Osteoblast (primary cell): ENCODE measurements around the gene PCDHA11. TPM values are rescaled to one million over a fixed set of nuclear protein-coding genes. Genes with fewer than 3 reads are reported as not detected.
"Not testable (repeated sequence)": the region's sequence is repeated elsewhere in the genome, so short reads cannot be mapped to it uniquely, and the experiment has no call there.

Source experiments
- DNase-seq: peaks from one replicate; pipeline ENCODE4 v3.0.0; 2011; ENCODE audit warnings: low spot score, mixed read lengths; ENCODE audit not compliant: insufficient read length; ENCODE audit errors: missing footprints
- H2AFZ ChIP-seq: 2 replicates; pipeline ENCODE4 v1.6.0; 2011; ENCODE audit warnings: mild to moderate bottlenecking, low read length
- H3K27ac ChIP-seq: 2 replicates; pipeline ENCODE4 v1.5.1; 2011; ENCODE audit warnings: mild to moderate bottlenecking, low read depth, low read length, moderate library complexity
- H3K27me3 ChIP-seq: 2 replicates; pipeline ENCODE4 v1.6.0; 2012; ENCODE audit warnings: mild to moderate bottlenecking, control low read depth, inconsistent platforms, low read length, moderate library complexity; ENCODE audit not compliant: insufficient read depth
- H3K36me3 ChIP-seq: 2 replicates; pipeline ENCODE4 v1.5.1; 2011; ENCODE audit warnings: mild to moderate bottlenecking, low read length, control low read depth, moderate library complexity; ENCODE audit not compliant: insufficient read depth
- H3K4me1 ChIP-seq: 2 replicates; pipeline ENCODE4 v1.5.1; 2011; ENCODE audit warnings: mild to moderate bottlenecking, low read length, control low read depth, moderate library complexity; ENCODE audit not compliant: insufficient read depth
- H3K4me2 ChIP-seq: 2 replicates; pipeline ENCODE4 v1.6.0; 2011; ENCODE audit warnings: mild to moderate bottlenecking, low read length; ENCODE audit not compliant: insufficient read depth
- H3K4me3 ChIP-seq: fragments of 200-600 bp; sonication (generic); 3 replicates; pipeline ENCODE4 v1.5.1; 2012; ENCODE audit warnings: mild to moderate bottlenecking, low read length, inconsistent platforms; ENCODE audit not compliant: insufficient read depth
- H3K79me2 ChIP-seq: 2 replicates; pipeline ENCODE4 v1.6.0; 2012; ENCODE audit warnings: mild to moderate bottlenecking, low read length, control low read depth, inconsistent platforms; ENCODE audit not compliant: insufficient read depth
- H3K9me3 ChIP-seq: 2 replicates; pipeline ENCODE4 v1.5.1; 2011; ENCODE audit warnings: low read depth, low read length, control low read depth
- H4K20me1 ChIP-seq: 2 replicates; pipeline ENCODE4 v1.6.0; 2012; ENCODE audit warnings: mild to moderate bottlenecking, low read length, control low read depth; ENCODE audit not compliant: insufficient read depth
- total RNA-seq: library from RNA; depleted of rRNA; stranded (reverse); fragments of >200 nt; gene quantifications from 2 replicates; pipeline ENCODE4 v1.2.3, GENCODE V29; 2012
- TF ChIP-seq, protein P1 (sequence below): IDR thresholded peaks from 2 replicates; pipeline ENCODE4 v1.5.1; 2011; ENCODE audit warnings: mild to moderate bottlenecking, low read depth, low read length, moderate library complexity; ENCODE audit errors: extremely low read depth

Gene PCDHA11
- total RNA-seq, 1 donor = 0.36 TPM

- Histone ChIP-seq H3K4me1 (no peaks in the 10 kb centered on the region), H3K9me3 (no peaks in the 10 kb centered on the region), H3K27me3 (no peaks in the 10 kb centered on the region), H3K79me2 (no peaks in the 10 kb centered on the region), H4K20me1 (no peaks in the 10 kb centered on the region), H2AFZ (no peak overlapping the region), H3K4me3 (no peak overlapping the region), H3K36me3 (no peaks in the 10 kb centered on the region), H3K4me2 (no peak overlapping the region), H3K27ac (no peak overlapping the region)
- no peak for DNase-seq
- TF ChIP-seq, protein P1, sequence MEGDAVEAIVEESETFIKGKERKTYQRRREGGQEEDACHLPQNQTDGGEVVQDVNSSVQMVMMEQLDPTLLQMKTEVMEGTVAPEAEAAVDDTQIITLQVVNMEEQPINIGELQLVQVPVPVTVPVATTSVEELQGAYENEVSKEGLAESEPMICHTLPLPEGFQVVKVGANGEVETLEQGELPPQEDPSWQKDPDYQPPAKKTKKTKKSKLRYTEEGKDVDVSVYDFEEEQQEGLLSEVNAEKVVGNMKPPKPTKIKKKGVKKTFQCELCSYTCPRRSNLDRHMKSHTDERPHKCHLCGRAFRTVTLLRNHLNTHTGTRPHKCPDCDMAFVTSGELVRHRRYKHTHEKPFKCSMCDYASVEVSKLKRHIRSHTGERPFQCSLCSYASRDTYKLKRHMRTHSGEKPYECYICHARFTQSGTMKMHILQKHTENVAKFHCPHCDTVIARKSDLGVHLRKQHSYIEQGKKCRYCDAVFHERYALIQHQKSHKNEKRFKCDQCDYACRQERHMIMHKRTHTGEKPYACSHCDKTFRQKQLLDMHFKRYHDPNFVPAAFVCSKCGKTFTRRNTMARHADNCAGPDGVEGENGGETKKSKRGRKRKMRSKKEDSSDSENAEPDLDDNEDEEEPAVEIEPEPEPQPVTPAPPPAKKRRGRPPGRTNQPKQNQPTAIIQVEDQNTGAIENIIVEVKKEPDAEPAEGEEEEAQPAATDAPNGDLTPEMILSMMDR = no peak
These were observed 25.7 kb upstream of the PCDHA11 start for GRCh38 chr5:140842798-140843733.

DNA sequence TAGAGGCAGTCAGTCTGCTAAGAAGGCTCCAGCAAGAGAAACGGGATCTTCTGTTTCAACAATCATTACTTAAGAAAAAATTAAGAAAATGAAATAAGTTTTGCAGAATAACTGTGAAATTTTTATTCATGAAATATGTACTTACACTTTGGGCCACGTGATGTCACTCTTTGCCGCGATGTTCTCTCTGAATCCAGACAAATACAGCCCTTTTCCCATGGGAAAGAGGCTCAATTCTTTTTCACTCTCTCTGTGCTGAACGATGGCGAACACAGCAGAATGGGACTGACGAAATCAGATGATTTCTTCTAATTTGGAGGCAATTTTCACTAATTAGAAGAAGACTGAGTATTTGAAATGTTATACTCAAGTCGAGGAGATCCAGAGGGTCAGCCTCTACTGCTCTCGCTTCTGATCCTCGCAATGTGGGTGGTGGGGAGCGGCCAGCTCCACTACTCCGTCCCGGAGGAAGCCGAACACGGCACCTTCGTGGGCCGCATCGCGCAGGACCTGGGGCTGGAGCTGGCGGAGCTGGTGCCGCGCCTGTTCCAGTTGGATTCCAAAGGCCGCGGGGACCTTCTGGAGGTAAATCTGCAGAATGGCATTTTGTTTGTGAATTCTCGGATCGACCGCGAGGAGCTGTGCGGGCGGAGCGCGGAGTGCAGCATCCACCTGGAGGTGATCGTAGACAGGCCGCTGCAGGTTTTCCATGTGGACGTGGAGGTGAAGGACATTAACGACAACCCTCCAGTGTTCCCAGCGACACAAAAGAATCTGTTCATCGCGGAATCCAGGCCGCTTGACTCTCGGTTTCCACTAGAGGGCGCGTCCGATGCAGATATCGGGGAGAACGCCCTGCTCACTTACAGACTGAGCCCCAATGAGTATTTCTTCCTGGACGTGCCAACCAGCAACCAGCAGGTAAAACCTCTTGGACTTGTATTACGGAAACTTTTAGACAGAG is 20.3 kb upstream of the PCDHA11 start, which contains the start of gene PCDHA9:
TSS of gene PCDHA9 (plus strand) at position 244 of the 964 bp plus-strand sequence. CDS start at position 358, 114 bp downstream.
- not testable (repeated sequence) for H3K27ac ChIP-seq, H3K9me3 ChIP-seq, H3K36me3 ChIP-seq, H4K20me1 ChIP-seq, H3K27me3 ChIP-seq, H3K4me1 ChIP-seq, H3K79me2 ChIP-seq, DNase-seq, H3K4me3 ChIP-seq, H3K4me2 ChIP-seq, H2AFZ ChIP-seq

GRCh38 chr5:140849831-140850634 is 18.7 kb upstream of the PCDHA11 start:
- not testable (repeated sequence) for H3K27me3 ChIP-seq, H3K36me3 ChIP-seq, H3K4me2 ChIP-seq, H2AFZ ChIP-seq, DNase-seq, H3K27ac ChIP-seq, H3K4me3 ChIP-seq, H3K79me2 ChIP-seq, H3K9me3 ChIP-seq, H3K4me1 ChIP-seq, H4K20me1 ChIP-seq

GRCh38 chr5:140855772-140856674 is 12.7 kb upstream of the PCDHA11 start, which contains the start of gene PCDHA10:
PCDHA10 (plus strand) TSS chr5:140855897; CDS start chr5:140856049, 152 bp downstream.
- H3K27me3 ChIP-seq = no peaks in the 10 kb centered on the region
- H3K27ac ChIP-seq = no peak within 1 kb of the TSS
- no peak for DNase-seq
- H2AFZ ChIP-seq = no peak within 1 kb of the TSS
- no peak within 1 kb of the TSS for H3K4me3 ChIP-seq
- H3K79me2 ChIP-seq = no peaks in the 10 kb centered on the region
- TF ChIP-seq, protein P1 = peak; percentile 5
- H4K20me1 ChIP-seq = no peaks in the 10 kb centered on the region
- no peaks in the 10 kb centered on the region for H3K4me1 ChIP-seq
- no peaks in the 10 kb centered on the region for H3K36me3 ChIP-seq
- H3K9me3 ChIP-seq = no peaks in the 10 kb centered on the region
- H3K4me2 ChIP-seq = no peak within 1 kb of the TSS
